Measurements from ENCODE around the gene PADI4. TPM values are rescaled to one million over a fixed set of nuclear protein-coding genes. Genes with fewer than 3 reads are reported as not detected.

PADI4 gene
- total RNA-seq, 1 experiment from 2014 or later = not detected

- no peak for ATAC-seq
- DNase-seq (ENCODE audit: low read depth, low spot score) = no peak
- no peaks in the 10 kb centered on the region for H3K36me3 ChIP-seq (ENCODE audit: control insufficient read depth, insufficient read depth, low read length)
- TF ChIP-seq SIN3A (IDR thresholded peaks at IDR 0.05; ENCODE audit: borderline replicate concordance, insufficient read depth, low read depth, low read length) (no peak), TCF7L2 (IDR thresholded peaks at IDR 0.05; ENCODE audit: low read depth, low read length) (no peak), CTCF (IDR thresholded peaks at IDR 0.05) (no peak), POLR2AphosphoS5 (IDR thresholded peaks at IDR 0.05; ENCODE audit: low read depth, low read length) (no peak), REST (IDR thresholded peaks at IDR 0.05; ENCODE audit: insufficient read depth in 1 of 2, low read depth in 2 of 2, low read length in 1 of 2) (no peak)
- POLR2A ChIA-PET = no interaction called here
- no peak overlapping the region for H3K27ac ChIP-seq (ENCODE audit: low read length)
- no TSS peak for BruUV-seq (replicated peaks)
- CTCF ChIA-PET = no interaction called here
- intact Hi-C loops (cut with micrococcal nuclease; ENCODE audit: unreplicated experiment) = no loop called here
- no peaks in the 10 kb centered on the region for H3K9me3 ChIP-seq (ENCODE audit: control insufficient read depth, insufficient read depth, low read depth, low read length)
- in situ Hi-C loops (cut with HindIII; ENCODE audit: low pct_unique_long_range_greater_than_20kb, low sequenced_read_pairs) = no loop called here
- no peaks in the 10 kb centered on the region for H3K27me3 ChIP-seq (ENCODE audit: control insufficient read depth, insufficient read depth, low read length)
- no peak overlapping the region for H3K4me3 ChIP-seq (ENCODE audit: low read depth in 2 of 2, low read length in 2 of 2)
- H3K4me1 ChIP-seq (ENCODE audit: control insufficient read depth, insufficient read depth, low read length) = no peaks in the 10 kb centered on the region
Observed at GRCh38 chr1:17273096-17273495, 34.9 kb upstream of the PADI4 start.

GRCh38 chr1:17274186-17275170 is 33.5 kb upstream of the PADI4 start:
- DNase-seq (ENCODE audit: low read depth, low spot score) (no peak), ATAC-seq (peak; percentile 79)
- Histone ChIP-seq H3K4me1 (ENCODE audit: control insufficient read depth, insufficient read depth, low read length) (no peaks in the 10 kb centered on the region), H3K36me3 (ENCODE audit: control insufficient read depth, insufficient read depth, low read length) (no peaks in the 10 kb centered on the region), H3K27ac (ENCODE audit: low read length) (peak overlapping the region; percentile 59; the same call in 1 of the 2 replicates), H3K4me3 (ENCODE audit: low read depth in 2 of 2, low read length in 2 of 2) (no peak overlapping the region), H3K27me3 (ENCODE audit: control insufficient read depth, insufficient read depth, low read length) (no peaks in the 10 kb centered on the region), H3K9me3 (ENCODE audit: control insufficient read depth, insufficient read depth, low read depth, low read length) (no peaks in the 10 kb centered on the region)
- POLR2A ChIA-PET = interaction anchor here (0.7 kb wide), 1 partner anchor 35 kb away, joined by 4 read pairs; no protein-coding TSS in a partner anchor
- intact Hi-C loops (cut with micrococcal nuclease; ENCODE audit: unreplicated experiment) = no loop called here
- CTCF ChIA-PET = interaction anchor here (0.7 kb wide), 1 partner anchor 37 kb away, joined by 3 read pairs; no protein-coding TSS in a partner anchor
- BruUV-seq (replicated peaks) = no TSS peak
- TF ChIP-seq POLR2AphosphoS5 (IDR thresholded peaks at IDR 0.05; ENCODE audit: low read depth, low read length) (no peak), REST (IDR thresholded peaks at IDR 0.05; ENCODE audit: insufficient read depth in 1 of 2, low read depth in 2 of 2, low read length in 1 of 2) (no peak), TCF7L2 (IDR thresholded peaks at IDR 0.05; ENCODE audit: low read depth, low read length) (no peak), CTCF (IDR thresholded peaks at IDR 0.05) (peak; percentile 94)
- in situ Hi-C loops (cut with HindIII; ENCODE audit: low pct_unique_long_range_greater_than_20kb, low sequenced_read_pairs) = no loop called here

Measured in Panc1 (cell line).